Tibial nerve (tissue), 4 donors: ENCODE results near the gene GOLGA6C.
"Not testable (repeated sequence)": the region's sequence is repeated elsewhere in the genome, so short reads cannot be mapped to it uniquely, and the experiment has no call there.

Experiments
- CTCF ChIP-seq, 5 experiments: fragments of 200-600 bp in 3 of 5; fragments of 450-650 bp in 2 of 5; sonication (generic) in 3 of 5; IDR thresholded peaks; one replicate each; pipeline ENCODE4 v1.5.1; 2016 to 2019; ENCODE audit warnings: antibody characterized with exemption in 5 of 5, mild to moderate bottlenecking in 3 of 5, moderate library complexity in 2 of 5
- EP300 ChIP-seq, 2 donors: sonication (generic); formaldehyde crosslinking; IDR thresholded peaks; one replicate each; pipeline ENCODE4 v1.6.1; 2017; ENCODE audit warnings: antibody characterized with exemption in 2 of 2, mild to moderate bottlenecking in 1 of 2
- POLR2A ChIP-seq, 2 donors: fragments of 450-650 bp; IDR thresholded peaks; one replicate each; pipeline ENCODE4 v1.6.1; 2017; ENCODE audit warnings: antibody characterized with exemption in 2 of 2, mild to moderate bottlenecking in 2 of 2, moderate library complexity in 2 of 2

GRCh38 chr15:75259873-75260272, 1.7 kb downstream of the GOLGA6C start:
- not testable (repeated sequence) for TF ChIP-seq CTCF, POLR2A, EP300 (IDR thresholded peaks at IDR 0.05)
